Astrocyte (in vitro differentiated cells and primary cell): Measurements from ENCODE around the gene CCRL2.

Experiments used
- EZH2 ChIP-seq: IDR thresholded peaks from 2 replicates; pipeline ENCODE4 v1.6.1; 2012; ENCODE audit warnings: mild to moderate bottlenecking, low read length, inconsistent platforms; ENCODE audit not compliant: insufficient read depth
- TF ChIP-seq, protein P1 (sequence below): IDR thresholded peaks from 2 replicates; pipeline ENCODE4 v1.5.1; 2011; ENCODE audit warnings: low read depth, mild to moderate bottlenecking, inconsistent platforms, low read length, moderate library complexity; ENCODE audit not compliant: insufficient read depth

DNA sequence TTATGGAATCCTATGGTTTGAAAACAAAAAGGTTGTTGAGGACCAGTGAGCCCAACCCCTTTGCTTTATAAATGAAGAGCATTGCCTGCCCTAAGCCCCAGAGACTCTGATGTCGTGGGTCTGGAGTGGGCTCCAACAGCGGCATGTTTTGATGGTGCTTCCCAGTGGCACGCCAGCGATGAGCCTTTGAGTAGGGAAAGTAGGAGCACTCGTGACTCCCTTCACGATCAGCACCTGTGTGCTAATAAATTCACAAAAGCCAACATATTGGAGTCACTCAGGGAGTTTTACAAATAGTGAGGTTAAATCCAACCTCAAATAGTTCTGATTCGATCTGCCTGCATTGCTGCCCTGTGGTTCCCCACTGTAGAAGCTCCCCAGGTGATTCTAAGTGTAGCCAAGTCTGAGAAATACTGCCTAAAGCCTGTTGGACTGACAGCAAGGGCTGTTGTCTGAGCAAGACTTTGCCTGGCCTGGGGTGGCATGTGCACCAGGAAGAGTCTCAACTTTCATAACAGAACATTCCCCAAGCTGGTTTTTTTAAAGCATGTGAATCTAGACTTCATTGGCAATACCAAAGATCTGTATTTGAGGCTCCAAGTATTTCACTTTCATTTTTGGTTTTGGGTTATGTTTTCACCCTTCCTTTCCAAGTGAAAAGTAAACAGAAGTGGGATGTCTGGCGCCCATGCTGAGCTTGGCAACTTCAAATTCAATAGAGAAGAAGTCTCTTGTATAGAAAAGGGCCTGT is 26.4 kb upstream of the CCRL2 start:
- no peak for TF ChIP-seq EZH2
- TF ChIP-seq, protein P1, sequence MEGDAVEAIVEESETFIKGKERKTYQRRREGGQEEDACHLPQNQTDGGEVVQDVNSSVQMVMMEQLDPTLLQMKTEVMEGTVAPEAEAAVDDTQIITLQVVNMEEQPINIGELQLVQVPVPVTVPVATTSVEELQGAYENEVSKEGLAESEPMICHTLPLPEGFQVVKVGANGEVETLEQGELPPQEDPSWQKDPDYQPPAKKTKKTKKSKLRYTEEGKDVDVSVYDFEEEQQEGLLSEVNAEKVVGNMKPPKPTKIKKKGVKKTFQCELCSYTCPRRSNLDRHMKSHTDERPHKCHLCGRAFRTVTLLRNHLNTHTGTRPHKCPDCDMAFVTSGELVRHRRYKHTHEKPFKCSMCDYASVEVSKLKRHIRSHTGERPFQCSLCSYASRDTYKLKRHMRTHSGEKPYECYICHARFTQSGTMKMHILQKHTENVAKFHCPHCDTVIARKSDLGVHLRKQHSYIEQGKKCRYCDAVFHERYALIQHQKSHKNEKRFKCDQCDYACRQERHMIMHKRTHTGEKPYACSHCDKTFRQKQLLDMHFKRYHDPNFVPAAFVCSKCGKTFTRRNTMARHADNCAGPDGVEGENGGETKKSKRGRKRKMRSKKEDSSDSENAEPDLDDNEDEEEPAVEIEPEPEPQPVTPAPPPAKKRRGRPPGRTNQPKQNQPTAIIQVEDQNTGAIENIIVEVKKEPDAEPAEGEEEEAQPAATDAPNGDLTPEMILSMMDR, result no peak
